Smooth muscle cell (in vitro differentiated cells): ENCODE measurements around the gene RBM18. TPM values are rescaled to one million over a fixed set of nuclear protein-coding genes. Genes with fewer than 3 reads are reported as not detected.

Source experiments
- DNase-seq: peaks from one replicate; lab custom pipeline; 2025; ENCODE audit not compliant: unreplicated experiment; lab: John Stamatoyannopoulos, UW
- H2AFZ ChIP-seq: fragments of 200-600 bp; sonication (generic); 2 replicates; pipeline ENCODE4 v1.6.0; 2016; ENCODE audit warnings: antibody characterized with exemption, low read depth, mild to moderate bottlenecking
- H3F3A ChIP-seq: fragments of 200-600 bp; sonication (generic); 2 replicates; pipeline ENCODE4 v1.6.0; 2017; ENCODE audit warnings: antibody characterized with exemption, low read depth
- H3K27ac ChIP-seq: fragments of 200-600 bp; sonication (generic); 2 replicates; pipeline ENCODE4 v1.5.1; 2016; ENCODE audit warnings: low read depth, mild to moderate bottlenecking
- H3K27me3 ChIP-seq: fragments of 200-600 bp; sonication (generic); 2 replicates; pipeline ENCODE4 v1.6.1; 2016; ENCODE audit warnings: low read depth, mild to moderate bottlenecking
- H3K36me3 ChIP-seq: fragments of 200-600 bp; sonication (generic); 2 replicates; pipeline ENCODE4 v1.5.1; 2016; ENCODE audit warnings: low read depth
- H3K4me1 ChIP-seq: fragments of 200-600 bp; sonication (generic); 2 replicates; pipeline ENCODE4 v1.5.1; 2016; ENCODE audit warnings: low read depth
- H3K4me2 ChIP-seq: fragments of 200-600 bp; sonication (generic); 2 replicates; pipeline ENCODE4 v1.6.0; 2016; ENCODE audit warnings: mild to moderate bottlenecking
- H3K4me3 ChIP-seq: fragments of 200-600 bp; sonication (generic); 2 replicates; pipeline ENCODE4 v1.5.1; 2016; ENCODE audit warnings: mild to moderate bottlenecking
- H3K79me2 ChIP-seq: fragments of 200-600 bp; sonication (generic); 2 replicates; pipeline ENCODE4 v1.6.0; 2016; ENCODE audit warnings: low read depth, mild to moderate bottlenecking
- H3K9ac ChIP-seq: fragments of 200-600 bp; sonication (generic); 2 replicates; pipeline ENCODE4 v1.6.0; 2016; ENCODE audit warnings: low read depth
- H3K9me3 ChIP-seq: fragments of 200-600 bp; sonication (generic); replicated peaks from 2 replicates; pipeline ENCODE4 v1.5.1; 2016; ENCODE audit warnings: low read depth
- H4K20me1 ChIP-seq: fragments of 200-600 bp; sonication (generic); 2 replicates; pipeline ENCODE4 v1.6.0; 2016; ENCODE audit warnings: low read depth
- CTCF ChIP-seq: fragments of 200-600 bp; sonication (generic); IDR thresholded peaks from 2 replicates; pipeline ENCODE4 v1.5.1; 2017; ENCODE audit warnings: borderline replicate concordance, mild to moderate bottlenecking, antibody characterized with exemption; ENCODE audit not compliant: insufficient read depth, poor library complexity, severe bottlenecking
- WGBS: methylation state at CpG from one replicate; pipeline ENCODE4 v1.1.7; 2016; ENCODE audit warnings: low lambda C conversion rate; 5-methylcytosine and 5-hydroxymethylcytosine counted together
- polyA plus RNA-seq: library from polyadenylated mRNA; unstranded; fragments of >200 nt; fragmentation: Nextera tagmentation; extraction: Ambion mirVana; gene quantifications from 2 replicates; pipeline ENCODE4 v1.2.1, GENCODE V29; 2016
- total RNA-seq: library from RNA; depleted of rRNA; stranded (reverse); fragments of >200 nt; gene quantifications from 2 replicates; pipeline ENCODE4 v1.2.3, GENCODE V29; 2014

RBM18 gene
- total and polyA plus RNA-seq, 2 experiments from 2014 or later = 15.3 to 29.6 TPM

GRCh38 chr9:122191584-122191983 is 73.1 kb downstream of the RBM18 start:
- Histone ChIP-seq H2AFZ (no peak overlapping the region), H4K20me1 (no peaks in the 10 kb centered on the region), H3K79me2 (no peaks in the 10 kb centered on the region), H3K36me3 (no peaks in the 10 kb centered on the region), H3K4me3 (no peak overlapping the region), H3K9ac (no peak overlapping the region), H3K27me3 (peaks cover 4% of the 10 kb centered on the region), H3F3A (no peaks in the 10 kb centered on the region), H3K27ac (no peak overlapping the region), H3K9me3 (no peaks in the 10 kb centered on the region), H3K4me2 (no peak overlapping the region), H3K4me1 (no peaks in the 10 kb centered on the region)
- TF ChIP-seq CTCF = no peak
- no peak for DNase-seq
- 79% methylated on average over 11 of the region's 11 CpGs for WGBS

DNA sequence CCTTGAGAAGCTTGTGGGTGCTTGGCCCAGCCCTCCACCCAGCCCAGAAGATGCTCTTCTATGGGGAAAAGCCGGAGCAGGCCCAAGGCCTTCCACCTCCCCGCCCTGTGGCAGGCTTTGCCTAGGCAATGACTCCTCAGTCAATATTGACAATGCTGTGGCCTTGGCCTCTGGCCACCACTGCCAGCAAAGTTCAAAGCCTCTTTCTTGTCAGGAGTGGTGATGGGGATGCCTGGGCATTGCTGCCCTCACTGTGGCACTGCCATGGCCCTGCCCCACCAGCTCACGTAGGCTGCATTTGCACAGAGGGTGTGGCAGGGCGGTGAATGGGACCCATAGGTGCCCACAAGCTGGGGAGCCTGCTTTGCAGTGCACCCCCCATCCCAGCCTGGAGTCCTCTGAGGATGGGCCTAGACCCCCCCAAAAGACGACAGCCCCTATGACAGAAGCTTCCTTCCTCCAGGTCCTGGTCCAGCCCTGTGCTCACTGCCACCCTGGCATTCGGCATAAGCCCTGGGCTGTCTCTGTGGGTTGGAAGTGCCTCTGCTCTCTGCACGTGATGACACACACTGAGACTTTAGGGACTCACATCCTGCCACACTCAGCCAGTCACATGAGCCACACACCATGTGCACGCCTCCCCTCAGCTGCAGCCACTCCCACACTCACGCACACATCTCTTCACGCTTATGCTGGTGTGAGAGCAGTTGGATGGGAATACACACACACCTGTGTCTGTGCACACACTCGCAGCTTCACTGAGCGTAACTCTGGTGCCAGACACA is 73.9 kb downstream of the RBM18 start:
- Histone ChIP-seq H3K4me1 (no peaks in the 10 kb centered on the region), H2AFZ (no peak overlapping the region), H3F3A (no peaks in the 10 kb centered on the region), H3K27me3 (peaks cover 4% of the 10 kb centered on the region), H4K20me1 (no peaks in the 10 kb centered on the region), H3K27ac (no peak overlapping the region), H3K9me3 (no peaks in the 10 kb centered on the region), H3K4me3 (no peak overlapping the region), H3K36me3 (no peaks in the 10 kb centered on the region), H3K9ac (no peak overlapping the region), H3K79me2 (no peaks in the 10 kb centered on the region), H3K4me2 (no peak overlapping the region)
- DNase-seq = no peak
- no peak for TF ChIP-seq CTCF
- WGBS = 84% methylated on average over 12 of the region's 12 CpGs

DNA sequence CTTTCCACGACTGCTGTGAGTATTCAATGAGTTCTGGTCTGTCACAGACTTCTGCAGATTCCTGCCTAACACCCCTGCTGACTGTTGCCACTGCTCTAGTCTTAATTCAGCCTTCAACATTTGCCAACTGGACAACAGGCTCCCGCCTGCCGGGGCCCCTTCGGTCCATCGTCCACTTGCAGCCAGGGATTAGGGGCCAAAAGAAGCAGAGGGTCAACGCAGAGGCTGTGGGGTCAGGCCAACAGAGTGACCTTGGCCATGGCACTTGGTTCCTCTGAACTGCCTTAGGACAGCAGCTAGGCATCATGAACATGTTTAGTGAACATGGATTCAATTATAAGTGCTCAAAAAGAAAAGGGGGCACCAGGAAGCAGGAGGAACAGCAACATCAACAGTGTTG is 76.3 kb downstream of the RBM18 start:
- Histone ChIP-seq H3K27ac (no peak overlapping the region), H3K4me2 (no peak overlapping the region), H2AFZ (no peak overlapping the region), H3K4me3 (no peak overlapping the region), H3K36me3 (no peaks in the 10 kb centered on the region), H3K9me3 (no peaks in the 10 kb centered on the region), H4K20me1 (no peaks in the 10 kb centered on the region), H3K79me2 (no peaks in the 10 kb centered on the region), H3K9ac (no peak overlapping the region), H3F3A (no peaks in the 10 kb centered on the region), H3K4me1 (no peaks in the 10 kb centered on the region), H3K27me3 (peaks cover 5% of the 10 kb centered on the region)
- WGBS = 82% methylated on average over 6 of the region's 6 CpGs
- no peak for TF ChIP-seq CTCF
- no peak for DNase-seq

Other genes starting within 250 kb of the RBM18 start
- 2.6 and 3.4 TPM in 2 replicates for gene TTLL11, start 171.5 kb downstream of the RBM18 start, total RNA-seq
- 3.7 and 4.4 TPM in 2 replicates for gene TTLL11, start 171.5 kb downstream of the RBM18 start, polyA plus RNA-seq
- gene NDUFA8, start 105.1 kb downstream of the RBM18 start, total RNA-seq = 28.5 and 47.5 TPM in 2 replicates
- 126 and 128 TPM in 2 replicates for gene NDUFA8, start 105.1 kb downstream of the RBM18 start, polyA plus RNA-seq
- gene MORN5, start 104.9 kb downstream of the RBM18 start, total RNA-seq = not detected in 2 replicates
- gene MORN5, start 104.9 kb downstream of the RBM18 start, polyA plus RNA-seq = not detected in 2 replicates
- not detected in 2 replicates for gene LHX6, start 35.9 kb downstream of the RBM18 start, total RNA-seq
- gene LHX6, start 35.9 kb downstream of the RBM18 start, polyA plus RNA-seq = 0.33 TPM in 1 of 2 replicates, not detected in the other
- gene MRRF, start within 50 bp of the RBM18 start, total RNA-seq = 19.8 and 28.1 TPM in 2 replicates
- gene MRRF, start within 50 bp of the RBM18 start, polyA plus RNA-seq = 8.4 and 12.9 TPM in 2 replicates
- 0.13 and 2.3 TPM in 2 replicates for gene PTGS1, start 106.2 kb upstream of the RBM18 start, total RNA-seq
- gene PTGS1, start 106.2 kb upstream of the RBM18 start, polyA plus RNA-seq = 0.06 and 1.6 TPM in 2 replicates
- gene OR1J1, start 213.1 kb upstream of the RBM18 start, total RNA-seq = not detected in 2 replicates
- not detected in 2 replicates for gene OR1J1, start 213.1 kb upstream of the RBM18 start, polyA plus RNA-seq
- not detected in 2 replicates for gene OR1J2, start 246.0 kb upstream of the RBM18 start, total RNA-seq
- not detected in 2 replicates for gene OR1J2, start 246.0 kb upstream of the RBM18 start, polyA plus RNA-seq